ENCODE data around the gene OAT.
"Not testable (repeated sequence)": the region's sequence is repeated elsewhere in the genome, so short reads cannot be mapped to it uniquely, and the experiment has no call there.

- TF ChIP-seq, protein P1, sequence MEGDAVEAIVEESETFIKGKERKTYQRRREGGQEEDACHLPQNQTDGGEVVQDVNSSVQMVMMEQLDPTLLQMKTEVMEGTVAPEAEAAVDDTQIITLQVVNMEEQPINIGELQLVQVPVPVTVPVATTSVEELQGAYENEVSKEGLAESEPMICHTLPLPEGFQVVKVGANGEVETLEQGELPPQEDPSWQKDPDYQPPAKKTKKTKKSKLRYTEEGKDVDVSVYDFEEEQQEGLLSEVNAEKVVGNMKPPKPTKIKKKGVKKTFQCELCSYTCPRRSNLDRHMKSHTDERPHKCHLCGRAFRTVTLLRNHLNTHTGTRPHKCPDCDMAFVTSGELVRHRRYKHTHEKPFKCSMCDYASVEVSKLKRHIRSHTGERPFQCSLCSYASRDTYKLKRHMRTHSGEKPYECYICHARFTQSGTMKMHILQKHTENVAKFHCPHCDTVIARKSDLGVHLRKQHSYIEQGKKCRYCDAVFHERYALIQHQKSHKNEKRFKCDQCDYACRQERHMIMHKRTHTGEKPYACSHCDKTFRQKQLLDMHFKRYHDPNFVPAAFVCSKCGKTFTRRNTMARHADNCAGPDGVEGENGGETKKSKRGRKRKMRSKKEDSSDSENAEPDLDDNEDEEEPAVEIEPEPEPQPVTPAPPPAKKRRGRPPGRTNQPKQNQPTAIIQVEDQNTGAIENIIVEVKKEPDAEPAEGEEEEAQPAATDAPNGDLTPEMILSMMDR (IDR thresholded peaks at IDR 0.05): not testable (repeated sequence)
- TF ChIP-seq EP300 (IDR thresholded peaks at IDR 0.05): not testable (repeated sequence)
Observed at GRCh38 chr10:124369533-124369932, 49.2 kb downstream of the OAT start.

All from gastroesophageal sphincter (tissue), 3 donors.